Cardiac fibroblast (primary cell): ENCODE results near the gene ANKRD1.
"Not testable (repeated sequence)": the region's sequence is repeated elsewhere in the genome, so short reads cannot be mapped to it uniquely, and the experiment has no call there.

ENCODE experiments used
- DNase-seq, 2 donors: peaks; one replicate each; pipeline versions ENCODE4 v3.0.0 to v3.0.0-alpha.2; 2010; ENCODE audit warnings: low read depth in 2 of 2
- H3K4me3 ChIP-seq, 2 donors: replicated peaks in 1 of 2; 1 replicate in 1 of 2; 2 replicates in 1 of 2; pipeline ENCODE4 v1.5.1; 2011; ENCODE audit warnings: low read depth in 2 of 2, low read length in 2 of 2, mild to moderate bottlenecking in 2 of 2, moderate library complexity in 1 of 2
- TF ChIP-seq, protein P1 (sequence below): IDR thresholded peaks from one replicate; pipeline ENCODE4 v1.5.1; 2011; ENCODE audit warnings: low read depth, mild to moderate bottlenecking, low read length, inconsistent platforms

The ANKRD1 gene

DNA sequence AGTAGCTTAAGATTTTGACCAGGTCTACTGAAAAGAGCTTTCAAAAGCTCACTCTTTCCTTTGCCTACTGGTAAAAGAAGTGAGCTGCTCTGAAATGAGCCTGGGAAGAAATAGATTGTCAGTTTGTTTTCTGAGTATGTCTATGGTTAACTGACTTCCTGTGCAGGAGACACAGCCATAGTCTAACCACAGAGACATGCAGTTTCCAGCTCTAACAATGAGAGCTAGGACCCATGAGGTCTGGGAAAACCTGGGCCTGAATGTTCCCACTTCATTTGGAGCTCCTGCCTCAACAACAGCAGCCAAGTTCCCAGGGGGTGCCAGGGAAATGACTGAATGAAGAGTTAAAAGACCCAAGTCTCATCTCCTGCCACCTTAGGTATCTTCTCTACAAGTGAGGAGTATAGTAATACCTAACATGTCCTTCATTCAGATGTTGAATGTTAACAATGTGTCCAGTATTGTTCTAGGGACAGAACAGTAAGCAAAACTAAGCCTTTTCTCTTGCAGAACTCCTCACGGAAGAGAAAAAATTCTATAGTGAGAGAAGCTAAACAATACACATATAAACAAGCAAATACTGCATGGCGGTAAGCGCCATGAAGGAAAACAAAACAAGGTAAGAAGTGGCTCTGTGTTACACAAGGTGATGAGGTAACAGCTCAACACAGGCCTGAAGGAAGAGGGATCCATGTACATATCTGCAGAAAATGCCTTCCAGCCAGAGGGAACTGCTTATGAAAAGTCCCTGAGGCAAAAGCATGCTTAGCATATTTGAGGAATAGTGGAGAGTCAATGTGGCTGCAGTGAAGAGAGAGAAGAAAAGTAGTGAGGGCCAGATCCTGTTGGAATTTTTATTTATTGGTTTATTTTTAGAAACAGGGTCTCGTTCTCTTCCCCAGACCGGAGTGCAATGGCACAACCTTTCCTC is 26.4 kb upstream of the ANKRD1 start:
- peak in 1 of 2 donors; percentile 63 for DNase-seq
- TF ChIP-seq, protein P1, sequence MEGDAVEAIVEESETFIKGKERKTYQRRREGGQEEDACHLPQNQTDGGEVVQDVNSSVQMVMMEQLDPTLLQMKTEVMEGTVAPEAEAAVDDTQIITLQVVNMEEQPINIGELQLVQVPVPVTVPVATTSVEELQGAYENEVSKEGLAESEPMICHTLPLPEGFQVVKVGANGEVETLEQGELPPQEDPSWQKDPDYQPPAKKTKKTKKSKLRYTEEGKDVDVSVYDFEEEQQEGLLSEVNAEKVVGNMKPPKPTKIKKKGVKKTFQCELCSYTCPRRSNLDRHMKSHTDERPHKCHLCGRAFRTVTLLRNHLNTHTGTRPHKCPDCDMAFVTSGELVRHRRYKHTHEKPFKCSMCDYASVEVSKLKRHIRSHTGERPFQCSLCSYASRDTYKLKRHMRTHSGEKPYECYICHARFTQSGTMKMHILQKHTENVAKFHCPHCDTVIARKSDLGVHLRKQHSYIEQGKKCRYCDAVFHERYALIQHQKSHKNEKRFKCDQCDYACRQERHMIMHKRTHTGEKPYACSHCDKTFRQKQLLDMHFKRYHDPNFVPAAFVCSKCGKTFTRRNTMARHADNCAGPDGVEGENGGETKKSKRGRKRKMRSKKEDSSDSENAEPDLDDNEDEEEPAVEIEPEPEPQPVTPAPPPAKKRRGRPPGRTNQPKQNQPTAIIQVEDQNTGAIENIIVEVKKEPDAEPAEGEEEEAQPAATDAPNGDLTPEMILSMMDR, result no peak
- H3K4me3 ChIP-seq, result no peak overlapping the region

DNA sequence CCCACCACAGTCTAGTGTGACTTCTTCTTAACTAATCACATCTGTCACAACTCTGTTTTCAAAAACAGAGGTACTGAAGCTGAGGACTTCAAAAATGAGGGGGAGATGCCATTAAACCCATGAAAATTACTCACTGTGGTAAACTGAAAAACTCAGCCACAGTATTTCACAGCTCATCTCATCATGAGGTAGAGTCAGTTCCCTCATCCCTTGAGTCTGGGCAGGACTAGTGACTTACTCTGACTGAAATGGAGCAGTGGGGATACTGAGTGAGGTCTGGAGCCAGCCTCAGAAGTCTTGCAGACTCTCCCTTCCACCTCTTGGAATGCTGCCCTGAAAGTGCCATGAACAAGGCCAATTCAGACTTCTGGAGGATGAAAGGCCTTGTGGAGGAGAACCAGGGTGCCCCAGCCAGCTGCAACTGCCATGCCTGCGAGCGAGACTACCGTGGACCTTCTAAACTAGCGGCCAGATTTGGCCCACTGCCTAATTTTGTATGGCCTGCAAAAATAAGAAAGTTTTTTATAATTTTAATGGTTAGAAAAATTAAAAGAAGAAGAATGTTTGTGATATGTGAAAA is 24.7 kb upstream of the ANKRD1 start:
- TF ChIP-seq, protein P1, result no peak

DNA sequence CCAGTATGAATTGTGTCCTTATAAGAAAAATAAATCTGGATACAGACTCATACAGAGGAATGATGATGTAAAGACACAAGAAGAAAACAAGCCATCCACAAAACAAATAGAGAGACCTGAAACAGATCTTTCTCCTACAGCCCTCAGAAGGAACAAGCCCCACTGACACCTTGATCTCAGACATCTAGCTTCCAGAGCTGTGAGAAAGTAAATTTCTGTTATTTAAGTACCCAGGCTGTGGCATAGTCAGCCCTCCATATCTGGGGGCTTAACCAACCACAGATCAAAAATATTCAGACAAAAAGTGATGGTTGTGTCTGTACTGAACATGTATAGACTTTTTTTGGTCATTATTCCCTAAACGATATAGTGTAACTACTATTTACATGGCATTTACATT is 23.9 kb upstream of the ANKRD1 start:
- H3K4me3 ChIP-seq, result no peak overlapping the region
- DNase-seq, result no peak
- TF ChIP-seq, protein P1, result no peak

More for the DNA sequence above, 24.7 kb upstream of the ANKRD1 start:
- DNase-seq, result peak in 1 of 2 donors; percentile 53
- H3K4me3 ChIP-seq, result no peak overlapping the region

DNA sequence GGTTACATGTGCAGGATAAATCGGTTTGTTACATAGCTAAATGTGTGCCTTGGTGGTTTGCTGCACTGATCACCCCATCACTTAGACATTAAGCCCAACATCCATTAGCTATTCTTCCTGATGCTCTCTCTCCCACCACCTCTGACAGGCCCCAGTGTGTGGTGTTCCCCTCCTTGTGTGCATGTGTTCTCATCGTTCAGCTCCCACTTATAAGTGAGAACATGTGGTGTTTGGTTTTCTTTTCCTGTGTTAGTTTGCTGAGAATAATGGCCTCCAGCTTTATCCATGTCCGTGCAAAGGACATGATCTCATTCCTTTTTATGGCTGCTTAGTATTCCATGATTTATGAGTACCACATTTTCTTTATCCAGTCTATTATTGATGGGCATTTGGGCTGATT is 22.1 kb upstream of the ANKRD1 start:
- DNase-seq, H3K4me3 ChIP-seq: not testable (repeated sequence)

DNA sequence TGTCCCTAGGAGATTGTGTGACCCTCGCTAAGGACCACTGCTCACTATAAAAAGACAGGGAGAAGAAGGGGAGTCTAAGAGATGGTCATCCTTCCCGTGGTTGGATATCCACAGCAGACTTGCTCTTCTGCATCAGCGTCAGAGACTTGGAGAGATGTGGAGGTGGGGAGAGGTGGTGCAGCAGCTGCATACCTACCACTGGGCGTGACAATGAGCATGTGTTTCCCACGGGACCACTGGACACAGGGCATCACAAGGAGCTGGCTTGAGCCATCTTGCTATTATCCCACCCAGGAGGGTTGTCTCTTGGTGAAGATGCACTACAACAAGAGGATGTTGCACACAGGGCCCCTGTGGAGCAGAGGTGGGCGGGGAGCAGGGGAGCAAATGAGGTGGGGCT is 18.8 kb upstream of the ANKRD1 start:
- TF ChIP-seq, protein P1, result no peak
- H3K4me3 ChIP-seq, result no peak overlapping the region
- DNase-seq, result no peak

DNA sequence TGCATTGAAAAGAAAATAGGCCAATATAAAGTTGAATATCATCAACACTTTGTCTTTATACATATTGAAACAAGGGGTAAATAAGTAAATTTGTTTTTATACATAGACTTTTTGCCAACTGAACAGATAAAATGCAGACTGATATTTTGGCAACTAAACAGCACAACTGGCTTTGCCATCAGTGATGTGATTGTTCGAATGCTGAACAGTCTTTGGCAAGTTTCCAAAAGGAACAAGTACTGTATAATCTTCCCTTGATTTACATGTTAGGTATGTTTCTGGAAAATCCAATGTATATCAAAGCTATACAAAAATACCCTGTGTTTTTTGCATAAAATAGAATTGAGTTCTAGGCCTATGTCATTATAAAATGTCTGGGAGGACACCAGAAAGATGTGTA is 18.2 kb upstream of the ANKRD1 start:
- H3K4me3 ChIP-seq, result no peak overlapping the region
- DNase-seq, result peak in 1 of 2 donors; percentile 31
- TF ChIP-seq, protein P1, result no peak

DNA sequence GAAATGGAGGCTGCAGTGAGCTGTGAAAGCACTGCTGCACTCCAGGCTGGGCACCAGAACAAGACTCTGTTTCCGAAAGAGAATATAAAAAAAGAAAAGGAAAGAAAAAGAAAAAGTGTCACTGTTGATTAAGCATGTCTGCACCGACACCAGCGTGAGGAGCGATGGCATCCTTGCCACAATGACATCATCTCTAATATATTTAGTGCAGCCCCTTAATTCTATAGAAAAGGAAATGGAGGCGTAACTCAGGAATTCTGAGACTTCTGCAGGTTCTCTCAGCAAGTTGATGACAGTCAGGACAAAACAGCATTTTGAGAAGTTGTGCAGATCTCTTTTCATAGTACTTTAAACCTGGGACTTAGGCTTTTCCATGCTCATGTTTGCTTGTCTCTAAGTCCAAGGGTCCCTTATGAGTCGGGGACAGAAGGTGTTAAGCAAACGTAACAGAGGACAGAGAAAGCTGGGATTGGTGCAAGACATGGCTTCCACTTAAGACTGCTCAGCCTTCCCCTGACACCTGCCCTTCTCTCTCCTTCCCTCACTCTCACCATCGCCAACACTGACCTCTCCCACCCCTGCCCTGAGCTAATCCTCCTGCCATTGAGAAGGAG is 16.9 kb upstream of the ANKRD1 start:
- no peak overlapping the region for H3K4me3 ChIP-seq
- no peak for DNase-seq
- TF ChIP-seq, protein P1, result no peak
